HL-60 (cell line): ENCODE results near the gene KCTD13.

Source experiments
- DNase-seq, 2 experiments: peaks; one replicate each; pipeline ENCODE4 v3.0.0-alpha.2; 2010 to 2020; ENCODE audit warnings: low read depth in 1 of 2, low spot score in 1 of 2
- H3K27ac ChIP-seq: fragments of 250-450 bp; sonication (Bioruptor Pico); replicated peaks from 2 replicates; pipeline ENCODE4 v1.5.1; 2020; ENCODE audit warnings: mild to moderate bottlenecking, moderate library complexity
- H3K27me3 ChIP-seq: fragments of 250-450 bp; sonication (Bioruptor Pico); 2 replicates; pipeline ENCODE4 v1.5.1; 2021; ENCODE audit warnings: mild to moderate bottlenecking, moderate library complexity; ENCODE audit not compliant: insufficient read depth, poor library complexity, severe bottlenecking
- H3K4me3 ChIP-seq: replicated peaks from 2 replicates; pipeline ENCODE4 v1.5.1; 2011; ENCODE audit warnings: mild to moderate bottlenecking, control low read depth, low read length; ENCODE audit not compliant: insufficient read depth
- CTCF ChIP-seq: IDR thresholded peaks from one replicate; pipeline ENCODE4 v1.5.1; 2011; ENCODE audit warnings: low read length, control low read depth, inconsistent platforms; ENCODE audit not compliant: insufficient read depth
- GABPA ChIP-seq: IDR thresholded peaks from 2 replicates; pipeline ENCODE4 v1.6.1; 2012; ENCODE audit warnings: low read depth
- POLR2AphosphoS5 ChIP-seq: IDR thresholded peaks from 2 replicates; pipeline ENCODE4 v1.6.1; 2012; ENCODE audit warnings: low read depth
- REST ChIP-seq: IDR thresholded peaks from 2 replicates; pipeline ENCODE4 v1.6.1; 2012; ENCODE audit warnings: low read depth; ENCODE audit not compliant: insufficient replicate concordance
- SPI1 ChIP-seq: IDR thresholded peaks from 2 replicates; pipeline ENCODE4 v1.6.1; 2012; ENCODE audit warnings: low read depth, mild to moderate bottlenecking, borderline replicate concordance

Gene KCTD13

GRCh38 chr16:29973384-29974246 is 47.6 kb upstream of the KCTD13 start, which contains the start of gene TAOK2:
TSS of gene TAOK2 (plus strand) at chr16:29973868. CDS start at chr16:29977773, 3,905 bp downstream.
- Histone ChIP-seq H3K27me3 (no peaks in the 10 kb centered on the region), H3K27ac (peak within 1 kb of the TSS; percentile 72), H3K4me3 (peak within 1 kb of the TSS; percentile 85)
- TF ChIP-seq SPI1 (no peak), REST (no peak), CTCF (no peak), POLR2AphosphoS5 (peak; percentile 70; the same call in 1 of the 2 replicates)
- DNase-seq, result peak; percentile 98

GRCh38 chr16:29972992-29973383 is 47.0 kb upstream of the KCTD13 start:
- TF ChIP-seq REST, result no peak
- no peak for TF ChIP-seq POLR2AphosphoS5
- TF ChIP-seq SPI1, result no peak
- TF ChIP-seq CTCF, result no peak
- TF ChIP-seq GABPA, result no peak
- no peak for DNase-seq
- peak overlapping the region; percentile 72 for H3K27ac ChIP-seq
- no peak overlapping the region for H3K4me3 ChIP-seq
- no peaks in the 10 kb centered on the region for H3K27me3 ChIP-seq

- H3K27me3 ChIP-seq, result no peaks in the 10 kb centered on the region
- peak in 1 of 2 experiments; percentile 33 for DNase-seq
- H3K27ac ChIP-seq, result peak overlapping the region; percentile 72
- H3K4me3 ChIP-seq, result no peak overlapping the region
- TF ChIP-seq SPI1, result peak; percentile 42; the same call in 1 of the 2 replicates
- TF ChIP-seq REST, result no peak
Observed at GRCh38 chr16:29972500-29972899, 46.5 kb upstream of the KCTD13 start.
